Stimulated activated CD4-positive, alpha-beta T cell treated with anti-CD3 and anti-CD28 coated beads, Interleukin-12 subunit alpha, Interleukin-12 subunit beta, amount 100 ng/mL, for 48 hours (primary cell): ENCODE results near the gene ATP8A2.
A peak's percentile ranks its signal among the peaks of the same experiment; 100 is the strongest.

Source experiments
- DNase-seq, 3 donors: peaks; one replicate each; pipeline ENCODE4 v3.0.0-alpha.2; 2020; ENCODE audit warnings: low read depth in 2 of 3, low spot score in 1 of 3

The ATP8A2 gene

DNA sequence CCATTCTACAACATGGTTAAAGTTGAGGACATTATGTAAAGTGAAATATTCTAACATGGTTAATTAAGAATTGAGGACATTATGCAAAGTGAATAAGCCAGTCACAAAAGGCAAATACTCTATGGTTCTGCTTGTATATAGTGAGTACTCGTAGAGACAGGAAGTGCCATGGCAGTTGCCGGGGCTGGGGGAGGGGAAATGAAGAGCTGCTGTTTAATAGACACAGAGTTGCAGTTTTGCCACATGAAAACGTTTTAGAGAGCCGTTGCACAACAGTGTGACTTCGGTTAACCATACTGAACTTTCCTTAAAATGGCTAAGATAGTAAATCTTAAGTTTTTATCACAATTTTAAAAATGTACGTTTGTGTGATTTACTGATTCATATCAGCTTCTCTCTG lies 503.1 kb downstream of the ATP8A2 start:
- DNase-seq, result peak; percentile 25 to 49 (median 49)

DNA sequence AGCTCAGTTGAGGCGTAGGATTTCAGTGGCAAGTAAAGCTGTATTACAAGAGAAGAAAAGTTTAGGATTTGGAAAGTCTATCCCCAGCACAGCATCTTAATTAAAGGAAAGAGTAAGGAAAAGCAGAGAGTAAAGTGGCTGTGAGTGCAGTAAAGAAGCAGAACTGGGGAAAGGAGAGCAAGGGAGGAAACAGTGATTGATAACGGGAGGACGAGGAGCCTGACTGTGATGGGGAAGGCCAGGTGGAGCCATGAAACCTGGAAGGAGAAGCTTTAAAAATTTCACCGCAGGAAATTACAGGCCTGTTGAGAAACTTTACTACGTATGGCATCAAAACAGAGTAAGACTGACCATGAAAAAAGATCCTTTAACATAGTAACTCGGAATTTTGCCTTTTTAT lies 504.5 kb downstream of the ATP8A2 start:
- DNase-seq, result no peak

DNA sequence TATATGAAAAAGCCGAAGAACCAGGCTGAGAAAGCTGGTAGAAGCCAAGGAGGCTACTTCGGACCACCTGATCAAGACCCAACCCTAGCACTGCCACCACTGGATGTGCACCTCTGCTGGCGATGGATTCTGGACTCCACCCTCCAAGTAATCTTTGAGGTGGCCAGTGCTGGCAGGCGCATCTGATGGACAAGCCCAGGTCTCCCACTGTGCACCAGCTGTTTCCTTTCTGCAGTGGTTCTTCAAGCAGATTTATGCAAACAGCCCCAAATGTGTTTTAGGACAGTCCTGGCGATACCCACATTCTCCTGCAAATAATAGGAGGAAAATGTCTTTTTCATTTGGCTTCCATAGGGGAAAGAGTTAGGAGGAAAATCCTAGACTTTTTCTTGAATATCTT lies 507.7 kb downstream of the ATP8A2 start:
- DNase-seq, result no peak

DNA sequence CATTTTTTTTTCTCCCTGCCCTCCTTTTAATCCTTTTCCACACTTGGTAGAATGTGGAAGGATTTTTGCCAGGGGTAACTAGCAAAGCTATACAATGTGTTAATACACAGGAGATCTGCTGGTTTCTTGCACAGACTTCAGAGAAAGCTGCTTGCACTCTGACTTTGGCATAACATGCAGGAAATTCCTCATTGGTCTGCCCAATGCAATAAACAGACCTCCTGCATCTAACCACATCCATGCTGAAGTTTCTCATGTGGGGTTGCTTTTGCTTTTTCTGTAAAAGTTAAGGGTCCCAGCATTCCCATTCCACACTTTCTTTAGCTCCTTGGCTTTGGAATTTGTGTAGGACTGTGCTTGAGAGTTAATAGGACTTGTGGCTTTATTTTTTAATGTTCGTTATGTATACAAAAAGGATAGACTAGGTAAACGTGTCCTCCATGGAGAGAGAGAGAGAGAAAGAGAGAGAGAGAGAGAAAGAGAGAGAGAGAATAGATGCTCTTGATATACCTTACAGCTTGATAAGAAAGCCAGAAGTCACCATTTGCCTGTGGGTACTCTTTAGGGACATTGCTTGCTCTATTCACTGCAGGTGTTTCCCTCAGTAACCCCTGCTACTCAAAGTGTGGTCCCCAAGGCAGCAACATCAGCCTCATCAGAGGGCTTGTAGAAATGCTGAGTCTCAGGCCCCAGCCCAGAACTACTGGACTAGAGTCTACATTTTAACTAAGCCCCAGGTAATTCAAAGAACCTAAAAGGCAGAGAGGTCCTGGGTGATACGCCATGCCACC lies 509.6 kb downstream of the ATP8A2 start:
- DNase-seq, result no peak

DNA sequence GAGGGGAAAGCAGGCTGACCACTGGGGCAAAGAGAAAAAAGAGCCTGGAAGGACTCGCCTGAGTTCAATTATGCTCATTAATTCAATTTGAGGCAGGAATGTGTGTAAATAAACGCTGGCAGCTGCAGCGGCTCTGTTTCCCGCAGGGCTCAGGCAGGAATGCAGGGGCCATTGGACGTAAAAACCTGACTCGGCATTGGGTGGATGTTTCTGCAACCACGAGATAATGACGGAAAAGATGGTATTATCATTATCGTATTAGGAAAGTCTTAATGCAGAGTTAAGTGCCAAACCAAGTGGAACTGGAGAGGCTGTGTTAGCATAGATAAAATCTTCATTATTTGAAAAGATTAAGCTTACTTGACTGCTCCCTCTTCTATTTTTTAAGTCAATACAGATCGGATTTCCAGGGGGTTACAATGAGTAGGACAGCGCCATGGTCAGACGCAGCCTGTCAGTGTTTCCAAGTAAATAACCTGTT lies 510.2 kb downstream of the ATP8A2 start:
- no peak for DNase-seq

DNA sequence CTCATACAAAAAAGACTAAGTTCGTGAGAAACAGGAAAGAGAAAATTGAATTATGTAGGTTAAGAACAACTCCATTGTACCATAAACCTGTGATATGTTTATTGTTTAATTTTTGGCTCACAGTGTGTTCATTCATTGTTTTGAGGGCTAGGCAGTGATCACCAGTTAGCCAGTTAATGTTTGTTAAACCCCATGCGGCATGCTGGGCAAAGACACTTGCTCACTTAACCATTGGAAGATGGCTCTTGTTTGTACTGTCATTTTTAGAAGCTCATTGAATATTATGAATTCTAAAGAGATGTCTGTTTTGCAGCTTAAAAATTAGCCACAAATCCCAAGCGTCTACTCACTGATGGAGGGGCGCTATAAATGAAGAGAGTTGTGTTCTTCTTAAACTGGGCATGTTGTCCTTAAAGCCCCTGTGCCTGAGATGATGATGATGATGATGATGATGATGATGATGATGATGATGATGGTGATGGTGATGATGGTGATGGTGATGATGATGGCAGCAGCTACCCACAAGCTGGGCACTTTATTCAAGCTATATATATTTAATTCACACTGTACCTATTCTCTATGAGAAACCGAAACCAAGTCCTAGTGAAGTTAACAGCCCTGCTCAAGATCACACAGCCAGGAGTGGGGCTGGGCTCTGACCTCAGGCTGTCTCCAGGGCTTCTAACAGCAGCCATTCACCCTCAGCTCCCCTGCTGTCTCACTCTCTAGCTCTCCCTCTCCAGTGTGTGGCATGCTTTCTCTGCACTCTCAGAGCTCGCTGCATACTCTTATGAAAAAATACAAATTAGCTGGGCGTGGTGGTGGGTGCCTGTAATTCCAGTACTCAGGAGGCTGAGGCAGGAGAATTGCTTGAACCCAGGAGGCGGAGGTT lies 510.9 kb downstream of the ATP8A2 start:
- DNase-seq, result no peak

DNA sequence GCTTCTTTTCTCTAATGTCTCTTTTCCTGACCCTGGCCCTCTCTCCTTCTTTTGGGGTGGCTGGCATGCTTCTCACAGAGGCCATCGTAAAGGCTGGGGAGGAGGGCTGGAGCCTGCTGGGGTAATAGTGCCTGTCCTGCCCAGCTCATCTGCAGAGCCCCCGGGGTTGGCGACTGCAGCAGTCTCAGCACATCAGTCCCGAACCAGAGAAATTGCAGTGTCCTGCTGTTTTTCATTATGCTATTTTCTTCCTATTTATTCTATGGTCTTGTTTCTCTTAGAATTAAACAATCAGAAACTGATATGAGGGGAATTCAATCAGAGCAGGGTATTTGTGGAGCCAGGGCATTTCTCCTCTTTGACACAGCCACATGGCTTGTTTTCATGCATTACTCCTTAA lies 513.6 kb downstream of the ATP8A2 start:
- no peak for DNase-seq

DNA sequence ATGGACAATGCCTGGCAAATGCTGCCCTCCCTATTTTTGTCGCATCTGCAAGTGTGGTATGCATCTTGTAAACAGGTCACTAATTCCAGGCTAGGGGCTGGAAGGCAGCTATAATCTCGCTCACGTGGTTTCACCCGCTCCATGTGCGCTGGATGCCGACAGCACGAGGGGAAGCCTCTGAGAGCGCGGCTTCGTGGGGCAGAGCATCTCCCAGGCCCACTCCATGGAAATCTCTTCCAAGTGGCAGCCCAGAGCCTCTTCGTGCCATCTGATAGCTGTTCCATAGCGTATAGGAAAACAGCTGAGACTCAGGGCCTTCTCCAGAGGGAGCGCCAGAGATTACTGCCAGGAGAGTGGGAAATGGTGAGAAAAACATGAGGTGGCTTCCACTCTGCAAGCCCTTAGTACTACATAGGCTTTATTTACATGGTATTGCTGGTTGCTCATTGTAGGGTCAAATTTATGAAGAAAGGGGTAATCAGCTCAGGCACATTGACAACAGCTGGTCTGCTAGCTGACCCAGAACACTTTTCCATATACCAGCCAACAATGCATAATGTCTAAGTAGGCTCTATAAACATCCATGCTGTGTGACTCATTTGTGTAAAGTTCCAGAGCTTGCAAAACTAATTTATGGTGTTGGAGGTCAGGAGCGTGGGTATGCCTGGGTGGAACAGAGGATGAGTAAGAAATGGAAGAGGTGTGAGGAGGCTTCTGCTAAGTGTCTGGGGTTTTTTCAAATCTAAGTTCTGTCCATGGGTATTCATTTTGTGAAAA lies 514.9 kb downstream of the ATP8A2 start:
- peak in 1 of 3 donors; percentile 31 for DNase-seq

DNA sequence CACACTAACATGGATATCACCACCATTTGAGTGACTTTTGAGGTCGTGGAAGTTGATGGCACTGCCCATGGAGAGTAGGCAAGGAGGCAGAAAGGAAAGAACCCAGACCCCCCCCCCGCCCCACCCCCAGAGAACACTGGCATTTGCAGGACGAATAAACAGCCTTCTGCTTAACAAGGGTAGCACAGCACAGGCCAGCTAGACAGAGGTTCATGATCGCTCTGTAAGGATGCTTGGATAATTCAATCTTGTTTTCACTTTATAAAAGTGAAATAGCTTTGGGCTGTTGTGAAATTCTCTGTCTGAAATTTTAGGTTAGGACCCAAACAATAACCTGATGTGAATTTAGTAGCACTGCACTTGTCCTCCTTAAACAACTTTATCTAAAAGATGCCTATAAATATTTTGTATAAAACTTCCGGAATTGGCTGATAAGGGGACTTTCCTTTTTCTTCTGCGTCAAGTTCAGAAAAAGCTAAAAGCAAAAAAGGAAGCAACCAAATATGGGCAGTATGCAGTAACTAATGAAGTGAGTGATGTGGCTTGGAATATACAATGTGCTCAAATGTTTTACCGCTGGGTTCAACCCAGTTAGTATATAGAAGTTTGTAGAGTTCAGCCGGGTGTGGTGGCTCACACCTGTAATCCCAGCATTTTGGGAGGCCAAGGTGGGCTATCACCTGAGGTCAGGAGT lies 516.3 kb downstream of the ATP8A2 start:
- DNase-seq, result no peak

DNA sequence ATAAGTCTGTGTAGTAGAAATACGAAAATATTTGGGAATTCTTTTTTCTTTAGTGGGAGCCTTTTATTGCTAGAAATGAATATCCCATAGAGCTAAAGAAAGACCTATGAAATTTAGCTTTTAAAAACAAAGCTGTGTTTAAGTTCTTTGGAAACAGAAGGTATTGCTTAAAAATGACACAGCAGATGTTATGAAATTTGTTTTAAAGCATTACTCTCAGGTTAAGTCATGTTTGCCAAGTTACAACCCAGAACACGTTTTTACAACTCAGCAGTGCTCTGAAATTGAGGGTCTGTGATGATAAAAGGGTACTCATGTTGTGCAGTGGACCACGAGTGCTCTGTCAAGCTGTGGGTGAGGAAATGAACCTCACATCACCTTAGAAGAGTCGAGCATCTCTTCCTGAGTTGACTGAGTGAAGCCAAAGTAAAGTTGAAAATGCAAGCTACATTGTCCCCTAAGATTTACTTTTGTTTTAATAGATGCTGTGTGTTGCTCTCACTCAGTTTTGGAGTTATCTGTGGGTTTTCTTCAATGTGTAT lies 519.0 kb downstream of the ATP8A2 start:
- DNase-seq, result no peak

DNA sequence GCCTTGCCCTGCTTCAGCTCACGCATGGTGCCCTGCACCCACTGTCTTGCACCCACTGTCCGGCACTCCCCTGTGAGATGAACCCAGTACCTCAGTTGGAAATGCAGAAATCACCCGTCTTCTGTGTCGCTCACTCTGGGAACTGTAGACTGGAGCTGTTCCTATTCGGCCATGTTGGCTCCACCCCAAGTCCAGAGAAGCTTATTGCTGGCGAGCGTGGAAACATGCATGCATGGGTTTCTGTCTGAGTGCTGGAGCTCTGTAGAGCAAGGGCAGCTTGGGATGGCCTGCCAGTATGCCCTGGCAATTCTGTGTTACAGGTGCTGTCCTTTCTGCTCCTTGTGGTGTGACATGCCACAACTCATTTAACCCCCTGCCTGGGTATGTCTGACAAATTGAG lies 527.2 kb downstream of the ATP8A2 start:
- DNase-seq, result no peak

DNA sequence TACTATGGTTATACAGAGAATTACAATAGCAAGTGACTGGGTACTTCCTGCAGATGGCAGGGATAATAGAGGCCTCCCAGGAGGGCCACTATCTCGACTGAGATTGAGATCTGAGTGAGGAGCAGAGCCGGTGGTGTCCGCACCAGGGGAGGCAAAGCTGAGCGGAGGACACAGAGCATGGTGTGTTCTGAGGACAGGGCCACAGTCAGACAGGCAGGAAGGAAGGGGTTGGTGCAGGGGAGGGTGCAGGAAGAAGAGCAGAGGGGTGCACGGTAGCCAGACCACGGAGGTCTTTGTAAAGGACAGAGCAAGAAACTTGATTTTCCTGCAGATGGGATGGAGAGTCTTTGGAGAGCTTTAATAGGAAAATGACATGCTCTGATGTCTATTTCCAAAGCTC lies 527.7 kb downstream of the ATP8A2 start:
- no peak for DNase-seq

DNA sequence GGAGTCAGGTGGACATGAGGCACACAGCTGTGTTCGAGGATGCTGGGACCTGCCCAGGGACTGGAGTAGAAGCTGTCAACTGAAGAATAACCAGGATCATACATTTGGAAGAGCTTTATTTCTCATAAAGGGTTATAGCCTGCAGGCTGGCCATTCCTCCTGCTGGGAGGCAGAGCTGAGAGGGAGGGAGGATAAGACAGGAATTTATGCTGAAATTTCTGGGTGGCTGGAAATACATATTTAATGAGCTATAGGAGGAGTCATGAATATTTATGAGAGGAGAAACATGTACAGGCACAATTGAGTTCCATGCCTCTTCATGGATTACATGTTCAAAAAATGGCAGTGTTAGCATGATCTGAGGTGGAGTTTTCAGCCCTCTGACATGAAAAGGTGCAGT lies 528.2 kb downstream of the ATP8A2 start:
- no peak for DNase-seq

DNA sequence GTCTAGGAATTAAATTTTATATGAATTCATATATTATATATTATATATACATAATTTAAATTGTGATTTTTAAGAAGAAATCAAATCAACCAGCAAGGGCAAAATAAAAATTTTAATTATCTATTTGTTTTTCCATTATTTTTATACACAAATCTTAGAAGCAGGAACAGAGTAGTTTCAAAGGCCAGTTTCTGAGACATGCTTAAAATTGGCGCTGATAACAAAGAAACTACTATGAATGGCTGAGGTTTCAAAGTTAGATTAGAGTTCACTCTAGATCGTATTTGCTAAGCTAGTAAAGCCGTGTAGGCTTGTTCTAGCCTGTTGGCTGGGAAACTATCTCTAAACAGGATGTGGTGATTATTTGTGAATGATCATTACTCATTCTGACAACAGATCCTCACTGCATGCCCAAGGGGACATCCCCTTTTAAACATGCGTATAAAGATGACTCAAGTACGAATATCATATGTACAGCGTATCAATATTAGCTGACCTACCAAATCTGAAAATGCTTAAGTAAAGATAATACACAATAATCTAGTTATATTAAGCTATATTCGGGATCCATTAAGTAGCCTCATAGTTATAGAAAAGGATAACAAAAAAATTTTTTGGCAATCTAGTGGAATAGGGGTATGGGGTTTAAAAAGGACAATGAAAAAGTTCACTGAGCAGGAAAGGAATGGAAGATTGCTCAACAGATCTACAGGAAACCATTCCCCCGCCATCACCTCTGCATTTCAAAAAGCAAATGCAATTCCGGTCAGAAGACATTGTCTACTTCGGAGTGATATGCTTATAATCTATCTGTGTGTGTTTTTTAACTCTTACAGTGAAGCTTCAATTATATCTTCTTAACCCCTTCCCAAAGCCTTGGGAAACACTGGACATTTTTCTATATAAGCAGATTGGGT lies 529.9 kb downstream of the ATP8A2 start:
- DNase-seq, result peak in 1 of 3 donors; percentile 32

DNA sequence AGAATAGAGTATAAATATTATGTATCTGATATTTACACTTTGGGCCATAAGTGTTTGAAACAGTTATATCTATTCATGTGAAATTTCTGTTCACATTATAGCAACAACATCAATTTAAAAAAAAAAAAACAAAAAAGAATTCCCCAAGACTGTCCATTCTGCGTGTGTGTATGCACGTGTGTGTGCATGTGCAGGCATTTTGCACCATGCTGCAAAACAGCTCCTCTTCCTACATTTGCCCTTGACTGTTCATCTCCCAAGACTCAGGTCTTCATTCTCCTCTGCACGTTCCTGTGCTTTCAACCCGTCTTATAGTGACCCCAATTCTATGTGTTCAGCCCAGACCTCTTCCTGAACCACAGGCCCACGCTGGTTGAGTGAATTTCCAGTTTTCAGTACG lies 530.7 kb downstream of the ATP8A2 start:
- no peak for DNase-seq

DNA sequence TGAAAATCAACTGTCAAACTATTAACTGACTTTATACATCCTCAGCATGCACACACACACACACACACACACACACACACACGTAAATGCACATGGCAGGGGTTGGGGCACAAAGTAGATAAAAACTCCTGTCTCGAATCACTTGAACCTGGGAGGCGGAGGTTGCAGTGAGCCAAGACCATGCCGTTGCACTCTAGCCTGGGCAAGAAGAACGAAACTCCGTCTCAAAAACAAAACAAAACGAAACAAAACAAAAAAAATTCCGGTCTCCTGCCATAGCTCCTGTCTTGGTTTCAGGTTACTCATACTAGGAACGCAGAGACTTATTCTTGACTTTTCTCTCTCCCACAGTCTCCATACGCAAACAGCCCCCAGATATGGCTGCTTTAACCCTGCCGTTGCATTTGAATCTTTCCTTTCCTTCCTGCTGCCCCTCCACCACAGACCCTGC lies 531.1 kb downstream of the ATP8A2 start:
- DNase-seq, result peak in 1 of 3 donors; percentile 10

DNA sequence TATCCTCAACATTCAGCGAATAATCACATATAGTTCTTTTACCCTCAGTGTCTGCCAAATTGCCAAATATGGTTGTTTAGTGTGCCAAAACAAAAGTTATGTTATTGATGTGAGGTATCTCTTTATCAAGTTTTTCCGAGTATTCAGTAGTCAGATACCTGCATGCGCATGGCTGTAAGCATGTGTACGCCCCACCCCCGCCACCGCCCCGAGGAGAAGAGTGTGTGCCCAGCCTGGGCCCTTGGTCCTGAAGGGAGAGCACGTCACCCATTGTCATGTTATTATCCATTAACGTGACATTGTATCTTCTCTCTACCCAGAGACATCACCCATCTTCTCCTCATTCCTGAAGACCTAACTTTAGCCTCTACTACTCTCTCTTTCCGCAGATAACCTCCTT lies 533.1 kb downstream of the ATP8A2 start:
- no peak for DNase-seq

DNA sequence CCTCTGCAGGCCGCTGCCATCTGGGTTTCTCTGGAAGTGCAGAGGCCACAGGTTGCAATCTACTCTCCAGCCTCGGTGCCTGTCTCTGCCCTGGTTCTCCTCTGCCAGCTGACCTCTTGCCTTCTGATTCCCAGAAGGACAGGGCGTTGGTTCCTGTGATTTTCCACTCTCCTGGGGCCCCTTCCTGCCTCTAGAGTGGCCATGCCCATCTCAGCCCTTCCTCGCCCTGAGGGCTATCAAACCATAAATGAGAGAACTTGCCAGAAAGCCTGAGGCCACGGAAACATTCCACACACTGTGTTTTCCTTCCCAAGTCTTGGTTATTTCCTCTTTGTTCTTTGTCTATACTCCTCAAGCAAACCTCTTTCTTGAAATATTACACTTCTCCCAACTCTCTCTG lies 533.8 kb downstream of the ATP8A2 start:
- DNase-seq, result no peak

DNA sequence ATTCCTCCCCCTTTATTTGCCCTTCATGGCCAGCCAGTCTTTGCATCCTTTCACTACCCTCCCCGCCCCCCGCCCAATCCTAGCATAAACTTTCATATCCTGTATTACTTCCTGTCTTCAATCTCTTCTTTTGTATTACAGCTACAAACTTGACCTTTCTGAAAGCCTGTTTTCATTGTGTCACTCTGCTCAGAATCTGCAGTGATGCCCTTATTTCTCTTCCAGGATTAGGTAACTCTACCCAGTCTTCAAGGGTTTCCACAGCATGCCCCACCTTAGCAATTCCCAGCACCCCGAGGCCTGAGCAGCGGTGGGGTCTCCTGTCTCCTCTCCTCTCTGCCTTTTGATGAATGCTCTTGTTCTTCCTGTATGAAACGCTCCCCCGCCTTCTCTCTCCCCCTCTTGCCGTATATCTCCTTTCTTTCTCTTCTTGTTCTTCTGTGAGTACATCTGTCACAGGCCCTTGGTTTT lies 534.5 kb downstream of the ATP8A2 start:
- no peak for DNase-seq
